HEK293 (cell line): ENCODE measurements around the gene JMJD4.

Source experiments
- CTCF ChIA-PET: fragments of 350-600 bp; formaldehyde crosslinking; extraction: SDS; loops from one replicate; lab custom pipeline; 2021; ENCODE audit warnings: antibody characterized with exemption; lab: Yijun Ruan, JAX
- POLR2A ChIA-PET: fragments of 300-600 bp; formaldehyde crosslinking; extraction: SDS; loops from one replicate; lab custom pipeline; 2020; ENCODE audit warnings: antibody characterized with exemption, inconsistent platforms; lab: Yijun Ruan, JAX
- H3K27ac ChIP-seq: fragments of 200-500 bp; sonication (Bioruptor generic); 2 replicates; pipeline ENCODE4 v1.5.1; 2014; ENCODE audit warnings: low read depth, low read length, control low read depth, inconsistent platforms; ENCODE audit errors: extremely low read depth
- H3K36me3 ChIP-seq, 2 experiments: fragments of 200-500 bp in 1 of 2; sonication (Bioruptor generic) in 1 of 2; 1 replicate in 1 of 2; 2 replicates in 1 of 2; pipeline ENCODE4 v1.5.1; 2014 to 2017; ENCODE audit warnings: inconsistent platforms in 2 of 2, low read length in 2 of 2; ENCODE audit not compliant: control insufficient read depth in 2 of 2, insufficient read depth in 1 of 2
- H3K4me1 ChIP-seq: fragments of 200-500 bp; sonication (Bioruptor generic); 2 replicates; pipeline ENCODE4 v1.5.1; 2014; ENCODE audit warnings: mild to moderate bottlenecking, low read length, inconsistent platforms; ENCODE audit not compliant: control insufficient read depth, insufficient read depth
- H3K4me3 ChIP-seq: 2 replicates; pipeline ENCODE4 v1.5.1; 2011; ENCODE audit warnings: low read depth, mild to moderate bottlenecking, control low read depth, low read length, moderate library complexity
- H3K9me3 ChIP-seq: fragments of 200-500 bp; sonication (Bioruptor generic); 2 replicates; pipeline ENCODE4 v1.5.1; 2014; ENCODE audit warnings: low read depth, low read length, inconsistent platforms; ENCODE audit not compliant: control insufficient read depth, insufficient read depth
- RBAK ChIP-seq: fragments of 450-650 bp; formaldehyde crosslinking; IDR thresholded peaks from 2 replicates; pipeline ENCODE4 v1.5.1; 2016; ENCODE audit warnings: missing biosample characterization, missing genetic modification characterization
- SCRT2 ChIP-seq: fragments of 450-650 bp; formaldehyde crosslinking; IDR thresholded peaks from 2 replicates; pipeline ENCODE4 v1.5.1; 2016; ENCODE audit warnings: missing biosample characterization, missing genetic modification characterization
- ZFP37 ChIP-seq: fragments of 450-650 bp; formaldehyde crosslinking; IDR thresholded peaks from 2 replicates; pipeline ENCODE4 v1.5.1; 2016; ENCODE audit warnings: missing biosample characterization, missing genetic modification characterization
- ZIC2 ChIP-seq: fragments of 450-650 bp; formaldehyde crosslinking; IDR thresholded peaks from 2 replicates; pipeline ENCODE4 v1.5.1; 2016; ENCODE audit warnings: missing biosample characterization, missing genetic modification characterization
- ZNF175 ChIP-seq: fragments of 450-650 bp; formaldehyde crosslinking; IDR thresholded peaks from 2 replicates; pipeline ENCODE4 v1.5.1; 2016; ENCODE audit warnings: missing biosample characterization, missing genetic modification characterization
- ZNF184 ChIP-seq: fragments of 450-650 bp; IDR thresholded peaks from 2 replicates; pipeline ENCODE4 v1.5.1; 2018; ENCODE audit warnings: missing biosample characterization, mild to moderate bottlenecking, missing genetic modification characterization
- ZNF391 ChIP-seq: fragments of 450-650 bp; formaldehyde crosslinking; IDR thresholded peaks from 2 replicates; pipeline ENCODE4 v1.5.1; 2016; ENCODE audit warnings: low read depth, missing biosample characterization, missing genetic modification characterization, borderline replicate concordance
- ZNF776 ChIP-seq: fragments of 450-650 bp; formaldehyde crosslinking; IDR thresholded peaks from 2 replicates; pipeline ENCODE4 v1.5.0; 2017; ENCODE audit warnings: missing biosample characterization, missing genetic modification characterization, borderline replicate concordance
- TF ChIP-seq, protein P1 (sequence below): fragments of 450-650 bp; formaldehyde crosslinking; IDR thresholded peaks from 2 replicates; pipeline ENCODE4 v1.5.1; 2017; ENCODE audit warnings: missing biosample characterization, missing genetic modification characterization
- TF ChIP-seq, protein P2 (sequence below): fragments of 450-650 bp; formaldehyde crosslinking; IDR thresholded peaks from 2 replicates; pipeline ENCODE4 v1.5.1; 2016; ENCODE audit warnings: missing biosample characterization, missing genetic modification characterization, low read depth
- TF ChIP-seq, protein P3 (sequence below): fragments of 450-650 bp; formaldehyde crosslinking; IDR thresholded peaks from 2 replicates; pipeline ENCODE4 v1.5.1; 2016; ENCODE audit warnings: missing biosample characterization, missing genetic modification characterization
- TF ChIP-seq, protein P4 (sequence below): fragments of 450-650 bp; IDR thresholded peaks from 2 replicates; pipeline ENCODE4 v1.5.1; 2018; ENCODE audit warnings: missing biosample characterization, mild to moderate bottlenecking, missing genetic modification characterization

Gene JMJD4

DNA sequence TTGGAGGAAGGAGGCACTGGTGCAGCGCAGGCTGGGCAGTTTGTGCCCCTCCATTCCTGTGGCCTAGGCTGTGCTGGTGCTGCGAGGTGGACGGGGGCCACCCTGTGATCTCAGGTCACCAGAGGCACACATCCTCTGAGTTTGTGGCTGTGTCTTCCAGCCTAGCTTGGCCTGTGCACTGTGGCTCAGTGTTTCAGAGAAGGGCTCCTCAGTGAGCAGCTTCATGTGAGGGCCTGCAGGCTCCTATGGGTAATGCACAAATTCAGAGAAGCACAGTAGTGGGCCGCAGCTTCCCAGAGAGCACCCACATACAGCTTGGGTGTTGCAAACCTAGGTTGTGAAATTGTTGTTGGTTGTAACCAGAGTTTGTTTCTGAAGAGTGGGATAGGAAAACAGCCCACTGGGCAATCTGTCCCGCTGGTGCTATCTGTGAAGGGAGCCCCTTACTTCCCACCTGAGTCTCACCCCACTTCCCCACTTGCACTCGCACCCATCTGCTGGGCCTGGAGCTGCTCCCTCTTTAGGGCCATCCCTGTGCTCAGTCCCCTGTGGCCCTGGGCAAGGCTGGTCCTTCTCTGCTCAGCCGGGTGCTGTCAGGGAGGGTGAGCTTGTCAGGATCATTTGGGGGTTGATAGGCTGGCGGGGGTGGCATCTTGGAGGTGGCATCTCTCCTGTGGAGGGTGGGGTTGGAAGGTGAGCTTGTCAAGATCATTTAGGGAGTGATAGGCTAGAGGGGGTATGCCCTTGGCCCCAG, 30.3 kb upstream of the JMJD4 start:
- Histone ChIP-seq H3K27ac (no peak overlapping the region), H3K9me3 (no peaks in the 10 kb centered on the region), H3K36me3 (peaks cover 23 to 94% of the 10 kb centered on the region in 2 experiments), H3K4me1 (peaks cover 5% of the 10 kb centered on the region), H3K4me3 (no peak overlapping the region)
- TF ChIP-seq, protein P1, sequence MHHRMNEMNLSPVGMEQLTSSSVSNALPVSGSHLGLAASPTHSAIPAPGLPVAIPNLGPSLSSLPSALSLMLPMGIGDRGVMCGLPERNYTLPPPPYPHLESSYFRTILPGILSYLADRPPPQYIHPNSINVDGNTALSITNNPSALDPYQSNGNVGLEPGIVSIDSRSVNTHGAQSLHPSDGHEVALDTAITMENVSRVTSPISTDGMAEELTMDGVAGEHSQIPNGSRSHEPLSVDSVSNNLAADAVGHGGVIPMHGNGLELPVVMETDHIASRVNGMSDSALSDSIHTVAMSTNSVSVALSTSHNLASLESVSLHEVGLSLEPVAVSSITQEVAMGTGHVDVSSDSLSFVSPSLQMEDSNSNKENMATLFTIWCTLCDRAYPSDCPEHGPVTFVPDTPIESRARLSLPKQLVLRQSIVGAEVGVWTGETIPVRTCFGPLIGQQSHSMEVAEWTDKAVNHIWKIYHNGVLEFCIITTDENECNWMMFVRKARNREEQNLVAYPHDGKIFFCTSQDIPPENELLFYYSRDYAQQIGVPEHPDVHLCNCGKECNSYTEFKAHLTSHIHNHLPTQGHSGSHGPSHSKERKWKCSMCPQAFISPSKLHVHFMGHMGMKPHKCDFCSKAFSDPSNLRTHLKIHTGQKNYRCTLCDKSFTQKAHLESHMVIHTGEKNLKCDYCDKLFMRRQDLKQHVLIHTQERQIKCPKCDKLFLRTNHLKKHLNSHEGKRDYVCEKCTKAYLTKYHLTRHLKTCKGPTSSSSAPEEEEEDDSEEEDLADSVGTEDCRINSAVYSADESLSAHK: no peak
- TF ChIP-seq ZNF175 (tag by site-specific recombination) (no peak), ZNF776 (no peak), SCRT2 (tag by site-specific recombination) (no peak), ZNF391 (tag by site-specific recombination) (no peak), ZNF184 (tag by site-specific recombination) (no peak)
- TF ChIP-seq, protein P2, sequence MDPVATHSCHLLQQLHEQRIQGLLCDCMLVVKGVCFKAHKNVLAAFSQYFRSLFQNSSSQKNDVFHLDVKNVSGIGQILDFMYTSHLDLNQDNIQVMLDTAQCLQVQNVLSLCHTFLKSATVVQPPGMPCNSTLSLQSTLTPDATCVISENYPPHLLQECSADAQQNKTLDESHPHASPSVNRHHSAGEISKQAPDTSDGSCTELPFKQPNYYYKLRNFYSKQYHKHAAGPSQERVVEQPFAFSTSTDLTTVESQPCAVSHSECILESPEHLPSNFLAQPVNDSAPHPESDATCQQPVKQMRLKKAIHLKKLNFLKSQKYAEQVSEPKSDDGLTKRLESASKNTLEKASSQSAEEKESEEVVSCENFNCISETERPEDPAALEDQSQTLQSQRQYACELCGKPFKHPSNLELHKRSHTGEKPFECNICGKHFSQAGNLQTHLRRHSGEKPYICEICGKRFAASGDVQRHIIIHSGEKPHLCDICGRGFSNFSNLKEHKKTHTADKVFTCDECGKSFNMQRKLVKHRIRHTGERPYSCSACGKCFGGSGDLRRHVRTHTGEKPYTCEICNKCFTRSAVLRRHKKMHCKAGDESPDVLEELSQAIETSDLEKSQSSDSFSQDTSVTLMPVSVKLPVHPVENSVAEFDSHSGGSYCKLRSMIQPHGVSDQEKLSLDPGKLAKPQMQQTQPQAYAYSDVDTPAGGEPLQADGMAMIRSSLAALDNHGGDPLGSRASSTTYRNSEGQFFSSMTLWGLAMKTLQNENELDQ: no peak
- TF ChIP-seq, protein P3, sequence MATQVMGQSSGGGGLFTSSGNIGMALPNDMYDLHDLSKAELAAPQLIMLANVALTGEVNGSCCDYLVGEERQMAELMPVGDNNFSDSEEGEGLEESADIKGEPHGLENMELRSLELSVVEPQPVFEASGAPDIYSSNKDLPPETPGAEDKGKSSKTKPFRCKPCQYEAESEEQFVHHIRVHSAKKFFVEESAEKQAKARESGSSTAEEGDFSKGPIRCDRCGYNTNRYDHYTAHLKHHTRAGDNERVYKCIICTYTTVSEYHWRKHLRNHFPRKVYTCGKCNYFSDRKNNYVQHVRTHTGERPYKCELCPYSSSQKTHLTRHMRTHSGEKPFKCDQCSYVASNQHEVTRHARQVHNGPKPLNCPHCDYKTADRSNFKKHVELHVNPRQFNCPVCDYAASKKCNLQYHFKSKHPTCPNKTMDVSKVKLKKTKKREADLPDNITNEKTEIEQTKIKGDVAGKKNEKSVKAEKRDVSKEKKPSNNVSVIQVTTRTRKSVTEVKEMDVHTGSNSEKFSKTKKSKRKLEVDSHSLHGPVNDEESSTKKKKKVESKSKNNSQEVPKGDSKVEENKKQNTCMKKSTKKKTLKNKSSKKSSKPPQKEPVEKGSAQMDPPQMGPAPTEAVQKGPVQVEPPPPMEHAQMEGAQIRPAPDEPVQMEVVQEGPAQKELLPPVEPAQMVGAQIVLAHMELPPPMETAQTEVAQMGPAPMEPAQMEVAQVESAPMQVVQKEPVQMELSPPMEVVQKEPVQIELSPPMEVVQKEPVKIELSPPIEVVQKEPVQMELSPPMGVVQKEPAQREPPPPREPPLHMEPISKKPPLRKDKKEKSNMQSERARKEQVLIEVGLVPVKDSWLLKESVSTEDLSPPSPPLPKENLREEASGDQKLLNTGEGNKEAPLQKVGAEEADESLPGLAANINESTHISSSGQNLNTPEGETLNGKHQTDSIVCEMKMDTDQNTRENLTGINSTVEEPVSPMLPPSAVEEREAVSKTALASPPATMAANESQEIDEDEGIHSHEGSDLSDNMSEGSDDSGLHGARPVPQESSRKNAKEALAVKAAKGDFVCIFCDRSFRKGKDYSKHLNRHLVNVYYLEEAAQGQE: no peak
- POLR2A ChIA-PET: interaction anchor here (0.8 kb wide), 1 partner anchor 182 kb away, joined by 3 read pairs; the partner anchor contains the start of gene WNT9A
- CTCF ChIA-PET: interaction anchor here (0.6 to 3.7 kb wide), 5 partner anchors 15 to 365 kb away, joined by 3 to 36 read pairs (median 6); partner anchors contain the start of gene WNT9A

DNA sequence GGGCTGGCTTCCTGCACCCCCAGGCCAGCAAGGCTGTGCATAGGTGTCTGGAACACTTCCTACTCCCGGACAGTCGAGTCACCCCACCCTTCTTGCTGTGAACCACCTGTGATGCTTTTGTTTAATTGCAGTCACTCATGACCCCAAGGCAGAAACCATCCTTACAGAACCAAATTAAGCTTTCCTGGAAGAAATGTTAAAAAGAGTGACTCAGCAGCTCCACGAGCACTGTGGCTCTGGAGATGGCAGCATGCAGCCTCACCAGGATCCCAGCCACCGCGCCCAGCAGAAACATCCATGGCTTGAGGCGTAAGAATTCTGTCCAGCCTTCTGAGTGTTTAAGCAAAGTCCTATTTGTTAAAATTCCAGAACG, 28.9 kb upstream of the JMJD4 start:
- no peak overlapping the region for H3K4me3 ChIP-seq
- no peak overlapping the region for H3K27ac ChIP-seq
- H3K4me1 ChIP-seq: peaks cover 5% of the 10 kb centered on the region
- CTCF ChIA-PET: interaction anchor here (0.6 to 3.9 kb wide), 7 partner anchors 9 to 1536 kb away, joined by 3 to 42 read pairs (median 5); partner anchors contain the start of gene WNT9A
- TF ChIP-seq RBAK (no peak), ZFP37 (no peak), ZIC2 (peak; percentile 69)
- TF ChIP-seq, protein P4, sequence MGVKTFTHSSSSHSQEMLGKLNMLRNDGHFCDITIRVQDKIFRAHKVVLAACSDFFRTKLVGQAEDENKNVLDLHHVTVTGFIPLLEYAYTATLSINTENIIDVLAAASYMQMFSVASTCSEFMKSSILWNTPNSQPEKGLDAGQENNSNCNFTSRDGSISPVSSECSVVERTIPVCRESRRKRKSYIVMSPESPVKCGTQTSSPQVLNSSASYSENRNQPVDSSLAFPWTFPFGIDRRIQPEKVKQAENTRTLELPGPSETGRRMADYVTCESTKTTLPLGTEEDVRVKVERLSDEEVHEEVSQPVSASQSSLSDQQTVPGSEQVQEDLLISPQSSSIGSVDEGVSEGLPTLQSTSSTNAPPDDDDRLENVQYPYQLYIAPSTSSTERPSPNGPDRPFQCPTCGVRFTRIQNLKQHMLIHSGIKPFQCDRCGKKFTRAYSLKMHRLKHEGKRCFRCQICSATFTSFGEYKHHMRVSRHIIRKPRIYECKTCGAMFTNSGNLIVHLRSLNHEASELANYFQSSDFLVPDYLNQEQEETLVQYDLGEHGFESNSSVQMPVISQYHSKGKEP (tag by site-specific recombination): no peak
- TF ChIP-seq, protein P3: peak; percentile 46; the same call in 1 of the 2 replicates
- H3K36me3 ChIP-seq: peaks cover 31 to 94% of the 10 kb centered on the region in 2 experiments
- POLR2A ChIA-PET: no interaction called here
- H3K9me3 ChIP-seq: no peaks in the 10 kb centered on the region
